Activated T-helper 1 cell treated with Interleukin-2 at 50 U/mL for 16 hours (primary cell): Measurements from ENCODE around the gene CDKAL1.
"Not testable (repeated sequence)": the region's sequence is repeated elsewhere in the genome, so short reads cannot be mapped to it uniquely, and the experiment has no call there.

ENCODE experiments used
- DNase-seq: peaks from one replicate; pipeline ENCODE4 v3.0.0-alpha.2; 2020; ENCODE audit warnings: low read depth

Gene CDKAL1

DNA sequence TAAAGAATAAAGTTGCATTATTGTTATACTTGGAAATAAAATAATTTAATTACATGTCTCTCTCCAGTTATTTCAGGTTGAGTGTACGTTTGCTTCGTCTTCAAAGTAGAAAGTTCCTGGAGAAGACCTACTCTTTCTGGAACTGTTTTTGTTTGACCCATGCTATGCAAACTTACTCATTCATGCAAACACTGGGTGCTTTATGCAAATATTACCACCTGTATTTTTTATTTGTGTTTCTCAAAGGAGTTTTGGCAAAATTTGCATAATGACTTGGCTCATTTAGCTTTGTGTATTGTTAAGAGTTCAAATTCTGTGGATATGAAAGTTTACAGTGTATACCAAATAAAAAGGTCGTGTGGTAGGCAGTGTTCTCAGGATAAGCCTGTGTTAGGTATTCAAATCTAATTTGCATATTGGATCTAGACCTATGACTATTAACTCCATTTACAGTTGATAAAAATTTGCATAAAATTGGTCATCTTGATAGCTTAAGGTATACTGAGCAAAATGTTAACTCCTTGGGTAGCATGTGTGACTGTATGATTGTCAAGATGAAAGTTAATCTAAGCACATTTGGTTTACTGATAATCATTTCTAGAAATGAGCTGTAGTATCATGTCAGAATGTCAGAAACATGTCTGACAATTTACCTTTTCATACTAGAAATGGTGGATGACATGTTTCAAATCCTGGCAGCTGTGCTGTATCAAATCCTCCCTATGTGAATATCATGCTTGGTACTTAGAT, 65.2 kb downstream of the CDKAL1 start:
- no peak for DNase-seq

DNA sequence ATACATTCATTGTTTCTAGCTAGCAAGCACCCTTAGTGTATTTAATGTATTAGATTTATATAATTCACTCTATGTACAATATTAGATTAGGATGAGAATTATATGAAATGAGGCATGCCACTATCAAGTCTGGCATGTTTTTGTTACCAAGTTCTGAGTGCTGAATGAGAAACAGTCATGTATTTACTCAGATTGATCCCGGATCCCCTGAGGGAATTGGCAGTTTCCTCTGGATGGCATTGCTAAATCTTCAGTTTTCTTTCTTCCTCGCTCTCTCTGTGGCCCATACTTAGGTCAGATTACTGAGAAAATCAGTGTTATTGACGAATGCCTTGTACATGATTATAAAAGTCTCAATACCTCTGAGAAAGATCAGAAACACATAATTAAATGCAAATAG, 66.6 kb downstream of the CDKAL1 start:
- DNase-seq, result no peak

DNA sequence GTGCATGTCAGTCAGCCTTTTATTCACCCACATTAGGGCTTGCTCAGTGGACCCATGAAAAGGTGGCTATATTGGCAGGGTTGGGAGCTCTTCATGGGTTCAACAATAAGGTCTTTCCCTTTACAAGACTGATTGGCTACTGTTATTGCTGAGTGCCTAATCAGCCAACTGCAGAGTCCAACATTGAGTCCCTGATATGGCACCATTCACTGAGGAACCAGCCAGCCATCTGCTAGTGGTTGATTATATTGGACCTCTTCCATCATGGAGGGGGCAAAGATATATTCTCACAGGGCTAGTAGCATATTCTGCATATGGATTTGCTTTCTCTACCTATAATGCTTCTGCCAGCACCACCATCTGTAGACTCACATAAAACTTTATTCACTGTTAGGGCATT, 69.9 kb downstream of the CDKAL1 start:
- no peak for DNase-seq

DNA sequence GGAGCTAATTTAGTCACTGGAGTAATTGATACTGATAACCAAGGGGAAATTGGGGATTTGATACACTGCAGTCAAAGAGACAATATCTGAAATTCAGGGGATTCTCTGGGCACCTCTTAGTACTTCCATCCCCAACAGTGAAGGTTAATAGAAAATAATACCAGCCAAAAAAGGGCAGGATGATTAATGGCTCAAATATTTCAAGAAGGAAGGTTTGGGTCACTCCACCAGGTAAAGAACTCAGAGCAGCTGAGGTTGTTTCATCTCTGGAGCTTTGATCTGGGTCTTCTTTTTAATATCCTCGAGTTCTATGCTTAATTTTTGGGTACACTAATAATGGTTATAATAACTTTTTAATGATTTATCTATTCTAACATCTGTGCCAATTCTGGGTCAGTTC, 70.8 kb downstream of the CDKAL1 start:
- DNase-seq, result no peak

DNA sequence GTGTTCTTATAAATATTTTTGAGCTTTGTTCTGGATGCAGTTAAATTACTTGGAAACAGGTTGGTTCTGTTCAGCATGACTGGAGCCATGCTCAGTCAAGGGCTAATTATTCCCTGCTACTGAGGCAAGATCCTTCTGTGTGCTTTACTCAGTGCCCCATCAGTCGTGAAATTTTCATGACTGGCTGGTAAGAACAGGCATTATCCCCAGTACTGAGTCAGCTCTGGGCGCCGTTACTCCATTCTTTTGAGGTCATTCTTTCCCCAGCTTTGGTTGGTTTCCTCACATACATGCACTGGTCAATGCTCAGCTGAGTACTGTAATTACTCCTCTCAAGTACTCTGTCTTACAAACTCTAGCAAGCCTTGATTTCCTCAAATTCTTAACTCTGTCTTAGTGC, 71.3 kb downstream of the CDKAL1 start:
- DNase-seq, result no peak

DNA sequence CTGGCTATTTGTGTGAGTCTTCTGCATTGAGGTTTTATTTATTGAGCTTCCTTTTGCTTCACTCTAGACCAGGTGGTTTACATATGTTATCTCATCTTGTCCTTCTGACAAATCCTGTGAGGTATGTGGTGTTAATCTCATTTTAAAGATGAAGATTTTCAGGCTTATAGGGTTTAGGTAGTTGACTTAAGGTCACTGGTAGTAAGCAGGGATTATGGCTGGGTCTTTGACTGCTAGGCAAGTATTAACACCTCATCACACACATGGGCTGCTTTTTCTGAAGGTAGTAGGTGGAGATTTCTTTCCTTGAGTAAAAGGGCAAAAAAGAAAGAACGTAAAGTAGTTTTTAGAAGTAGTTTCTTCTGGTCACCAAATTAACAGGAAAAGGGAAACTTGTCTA, 72.6 kb downstream of the CDKAL1 start:
- DNase-seq, result no peak

DNA sequence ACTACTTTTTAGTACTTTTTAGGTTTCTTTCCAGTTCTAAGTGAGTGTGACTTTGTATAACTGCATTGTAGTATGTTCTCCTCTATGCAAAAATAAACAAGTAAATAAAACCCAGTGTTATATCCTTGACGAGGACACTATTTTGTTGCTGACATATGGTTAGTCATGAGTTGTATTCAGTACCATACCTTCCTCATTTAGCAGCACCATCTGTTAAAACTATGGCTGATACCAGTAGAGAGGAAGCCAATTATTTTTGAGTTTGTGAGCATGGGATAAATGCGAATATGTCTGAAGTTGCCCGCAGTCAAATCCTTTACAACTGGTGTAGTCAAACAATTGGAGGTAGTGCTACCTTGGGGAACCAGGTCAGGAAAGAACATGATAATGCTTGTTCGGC, 74.1 kb downstream of the CDKAL1 start:
- no peak for DNase-seq

DNA sequence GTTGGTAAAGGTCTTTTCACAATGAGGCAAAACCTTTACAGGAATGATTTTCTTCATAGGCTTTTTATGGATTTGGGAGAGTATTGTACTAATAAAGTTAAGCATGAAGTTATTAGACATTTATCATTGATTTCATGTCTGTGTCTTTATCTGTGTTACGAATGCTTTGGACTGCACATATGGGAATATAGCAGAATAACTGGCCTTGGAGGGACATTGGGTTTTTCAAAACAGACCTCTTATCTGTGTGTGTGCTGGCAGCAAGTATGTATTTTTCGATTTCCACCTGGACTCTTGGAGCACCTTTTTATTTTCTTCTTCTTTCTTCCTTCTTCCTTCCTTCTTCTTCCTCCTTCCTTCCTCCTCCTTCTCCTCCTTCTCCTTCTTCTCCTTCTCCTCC, 74.6 kb downstream of the CDKAL1 start:
- no peak for DNase-seq

DNA sequence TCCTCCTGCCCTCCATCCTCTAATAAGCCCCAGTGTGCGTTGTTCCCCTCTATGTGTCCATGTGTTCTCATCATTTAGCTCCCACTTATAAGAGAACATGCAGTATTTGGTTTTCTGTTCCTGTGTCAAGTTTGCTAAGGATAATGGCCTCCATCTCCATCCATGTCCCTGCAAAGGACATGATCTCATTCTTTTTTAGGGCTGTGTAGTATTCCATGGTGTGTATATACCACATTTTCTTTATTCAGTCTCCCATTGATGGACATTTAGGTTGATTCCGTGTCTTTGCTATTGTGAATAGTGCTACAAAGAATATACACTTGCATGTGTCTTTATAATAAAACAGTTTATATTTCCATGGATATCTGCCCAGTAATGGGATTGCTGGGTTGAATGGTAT, 75.7 kb downstream of the CDKAL1 start:
- DNase-seq, result not testable (repeated sequence)

DNA sequence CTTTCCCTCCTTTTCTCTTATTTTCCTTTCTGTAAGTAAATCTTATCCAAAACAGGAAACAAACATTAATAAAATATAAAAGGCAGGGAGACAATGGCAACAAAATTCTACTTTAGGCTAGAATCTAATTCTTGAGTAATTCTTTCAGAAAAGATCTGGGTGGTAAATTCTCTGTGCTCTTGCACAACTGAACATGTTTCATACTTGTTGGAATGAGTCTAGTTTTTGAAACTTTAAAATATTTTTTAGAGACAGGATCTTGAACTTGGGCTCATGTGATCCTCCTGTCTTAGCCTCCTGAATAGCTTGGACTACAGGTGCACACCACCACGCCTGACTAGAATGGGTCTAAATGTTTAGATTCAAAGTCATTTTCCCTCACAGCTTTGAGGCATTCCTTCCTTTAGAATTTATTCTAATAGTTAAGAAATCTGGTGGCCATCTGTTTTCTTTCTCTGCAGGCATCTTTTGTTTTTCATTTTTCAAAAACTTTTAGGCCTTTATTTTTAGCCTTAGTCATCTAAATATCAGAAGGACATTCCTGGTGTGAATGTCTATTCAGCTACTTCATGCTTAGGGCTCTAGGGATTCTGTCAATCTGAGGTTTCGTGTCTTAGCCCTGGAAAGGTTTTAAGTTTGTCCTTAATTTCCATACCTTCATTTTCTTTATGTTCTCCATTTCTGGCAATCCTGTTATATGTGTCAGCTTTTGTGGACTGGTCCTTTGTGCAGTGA, 76.5 kb downstream of the CDKAL1 start:
- DNase-seq, result no peak

DNA sequence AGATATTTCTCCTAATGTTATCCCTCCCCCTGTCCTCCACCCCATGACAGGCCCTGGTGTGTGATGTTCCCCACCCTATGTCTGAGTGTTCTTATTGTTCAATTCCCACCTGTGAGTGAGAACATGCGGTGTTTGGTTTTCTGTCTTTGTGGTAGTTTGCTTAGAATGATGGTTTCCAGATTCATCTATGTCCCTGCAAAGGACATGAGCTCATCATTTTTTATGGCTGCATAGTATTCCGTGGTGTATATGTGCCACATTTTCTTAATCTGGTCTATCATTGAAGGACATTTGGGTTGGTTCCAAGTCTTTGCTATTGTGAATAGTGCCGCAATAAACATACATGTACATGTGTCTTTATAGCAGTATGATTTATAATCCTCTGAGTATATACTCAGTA, 83.3 kb downstream of the CDKAL1 start:
- not testable (repeated sequence) for DNase-seq

DNA sequence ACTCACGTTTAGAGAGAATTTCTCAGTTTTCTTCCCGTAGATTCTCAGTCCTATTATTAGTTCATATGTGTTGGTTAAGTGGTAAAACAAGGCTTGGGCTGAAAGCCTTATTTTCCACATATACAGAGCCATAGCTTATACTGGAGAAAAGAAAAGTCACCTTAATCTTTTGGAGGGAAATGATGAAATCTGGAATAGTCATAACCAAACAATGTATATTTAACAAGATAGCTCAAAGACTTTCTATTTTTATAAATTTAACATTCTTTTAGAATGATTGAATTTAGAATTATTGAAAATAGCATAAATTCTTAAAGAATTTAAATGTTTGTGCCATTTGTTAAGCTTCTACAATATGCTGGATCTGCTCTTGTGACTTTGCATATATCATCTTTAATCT, 85.8 kb downstream of the CDKAL1 start:
- no peak for DNase-seq

DNA sequence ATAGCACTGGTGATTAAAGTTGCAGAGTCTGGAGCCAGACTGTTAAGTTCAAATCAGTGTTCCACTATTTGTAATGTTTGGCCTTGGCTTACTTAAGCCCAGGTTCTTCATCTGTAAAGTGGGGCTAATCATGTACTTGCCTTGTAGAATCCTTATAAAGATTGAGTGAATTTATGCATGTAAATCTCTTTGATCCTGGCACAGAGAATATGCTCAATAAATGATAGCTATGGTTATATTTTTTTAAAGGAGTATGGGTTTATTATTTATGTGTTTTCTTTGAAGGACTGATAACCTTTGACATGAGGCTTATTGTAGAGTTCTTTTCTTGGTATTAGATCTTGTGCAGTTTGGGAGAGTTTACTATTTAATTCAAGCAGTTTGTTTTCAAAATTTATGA, 89.5 kb downstream of the CDKAL1 start:
- DNase-seq, result no peak

DNA sequence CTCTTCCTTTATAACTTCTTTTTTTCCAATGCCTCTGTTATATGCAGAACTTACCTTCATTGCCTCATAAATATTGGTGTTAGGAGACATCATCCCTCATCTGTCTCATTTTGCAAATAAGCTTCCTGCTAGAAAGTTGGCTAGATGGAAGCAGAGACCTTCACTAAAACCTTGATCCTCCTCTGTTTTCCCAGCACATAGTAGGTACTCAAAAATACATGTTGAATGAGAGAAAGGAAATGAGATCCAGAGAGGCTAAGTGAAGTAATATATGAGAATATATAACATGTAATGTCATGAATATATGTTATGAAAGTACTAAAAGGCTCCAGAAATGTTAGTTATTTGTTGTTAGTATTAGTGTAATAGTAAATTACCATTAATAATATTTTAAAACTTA, 91.9 kb downstream of the CDKAL1 start:
- DNase-seq, result no peak

DNA sequence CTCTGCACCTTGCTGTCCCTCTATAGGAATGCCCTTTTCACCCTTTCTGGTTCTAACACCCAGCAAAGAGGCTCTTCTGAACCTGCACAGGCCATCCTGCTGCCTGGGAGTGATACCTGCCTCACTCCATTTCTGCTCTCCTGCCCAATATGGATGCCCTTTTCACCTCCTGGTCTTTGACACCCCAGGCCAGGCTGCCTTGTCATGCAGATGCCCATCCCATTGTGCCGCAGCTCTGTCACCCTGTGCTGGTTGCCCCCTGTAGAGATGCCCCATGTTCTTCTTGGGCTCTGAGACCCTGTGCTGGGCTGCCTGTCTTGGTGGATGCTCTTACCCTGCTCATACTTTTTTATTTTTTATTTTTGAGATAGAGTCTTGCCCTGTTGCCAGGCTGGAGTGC, 95.3 kb downstream of the CDKAL1 start:
- no peak for DNase-seq

DNA sequence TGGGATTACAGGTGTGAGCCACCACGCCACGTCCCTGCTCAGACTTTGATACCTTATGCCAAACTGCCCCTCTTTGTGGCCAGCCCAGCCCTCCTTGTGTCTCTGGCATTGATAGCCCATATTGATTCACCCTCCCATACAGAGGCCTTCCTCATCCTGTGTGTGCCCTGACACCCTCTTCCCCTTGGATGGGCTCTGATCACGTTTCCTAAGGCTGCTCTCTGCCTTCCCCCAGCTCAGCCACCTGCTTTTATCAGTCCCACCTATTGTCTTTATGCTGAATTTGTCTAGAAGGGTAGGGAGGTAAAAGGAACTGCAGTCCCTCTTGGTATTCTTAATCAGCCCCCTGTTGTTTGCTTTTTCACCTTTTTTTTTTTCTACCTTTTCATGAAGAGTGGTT, 95.9 kb downstream of the CDKAL1 start:
- DNase-seq, result no peak

DNA sequence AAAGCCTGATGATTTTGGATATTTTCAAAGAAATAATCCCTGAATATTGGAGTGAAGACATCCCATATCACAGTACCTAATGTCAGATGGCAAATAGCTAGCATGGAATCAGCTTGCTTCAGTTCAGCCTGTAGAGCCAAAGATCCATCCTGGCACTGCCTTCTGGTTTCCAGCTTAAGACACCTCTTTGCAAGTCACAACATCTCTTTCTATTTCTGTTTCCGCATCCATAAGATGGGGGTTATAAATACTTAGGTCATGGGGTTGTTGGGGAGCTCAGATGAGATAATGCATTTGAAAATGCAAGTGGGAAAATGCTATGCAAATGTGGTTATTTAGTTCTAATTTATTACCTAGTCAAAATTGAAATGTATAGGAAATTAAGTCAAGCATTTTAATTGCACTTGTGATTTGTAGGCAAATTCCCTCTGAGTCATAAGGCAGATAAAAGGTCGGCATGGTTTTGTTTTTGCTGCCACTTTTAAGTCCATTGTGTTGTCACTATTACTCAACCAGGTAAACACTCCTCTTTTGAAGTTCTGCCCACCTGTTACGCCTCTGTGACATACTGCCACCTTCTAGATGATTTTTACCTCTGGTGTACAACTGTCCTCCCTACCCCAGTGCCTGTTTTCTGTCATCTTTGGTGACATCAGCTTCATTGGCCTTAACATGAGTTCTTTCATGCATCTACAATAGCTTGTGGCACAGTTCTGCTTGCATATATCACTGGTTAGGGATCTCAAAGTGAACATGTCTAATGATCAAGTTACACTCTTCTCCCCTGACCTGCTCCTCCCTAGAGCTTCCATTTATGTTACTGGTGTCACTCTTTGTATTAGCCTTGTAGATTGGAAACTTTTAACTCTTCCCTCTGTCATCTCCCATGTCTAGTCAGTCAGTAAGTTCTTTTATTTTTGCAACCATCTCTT, 96.6 kb downstream of the CDKAL1 start:
- no peak for DNase-seq

DNA sequence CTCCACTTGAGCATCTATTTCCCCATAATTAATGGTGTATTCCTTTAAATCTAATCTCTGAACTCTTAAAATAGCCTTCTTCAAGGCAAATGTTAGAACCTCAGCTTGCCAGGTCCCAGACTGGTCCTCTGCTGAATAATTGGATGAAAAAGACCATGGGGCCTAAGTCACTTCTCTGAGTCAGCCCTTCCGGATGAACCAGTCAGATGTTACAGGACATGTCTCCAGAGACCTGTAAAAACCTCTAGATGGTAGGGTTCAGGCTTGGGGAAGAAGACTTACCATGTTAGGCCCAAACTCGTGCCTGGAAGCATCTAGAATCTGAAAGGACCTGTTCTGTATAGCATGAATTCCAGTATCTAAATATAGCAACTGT, 97.3 kb downstream of the CDKAL1 start:
- no peak for DNase-seq

DNA sequence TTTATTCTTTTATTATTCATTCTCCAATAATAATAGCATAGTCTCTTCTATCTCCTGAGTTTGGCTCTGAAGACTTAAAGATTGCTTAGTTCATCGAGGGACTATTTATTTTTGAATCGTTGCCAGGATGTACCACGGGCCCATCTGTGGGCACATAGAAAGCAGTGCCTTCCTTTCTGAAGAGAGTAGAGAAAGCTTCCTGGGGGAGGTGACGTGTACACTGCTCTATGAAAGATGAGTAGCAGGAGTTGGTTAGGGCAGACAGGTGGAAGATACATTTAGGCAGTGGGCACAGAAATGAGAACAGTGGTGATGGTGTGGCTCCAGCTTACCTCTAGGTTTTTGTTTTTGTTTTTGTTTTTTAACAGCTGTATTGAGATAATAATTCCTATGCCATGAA, 98.4 kb downstream of the CDKAL1 start:
- DNase-seq, result no peak

DNA sequence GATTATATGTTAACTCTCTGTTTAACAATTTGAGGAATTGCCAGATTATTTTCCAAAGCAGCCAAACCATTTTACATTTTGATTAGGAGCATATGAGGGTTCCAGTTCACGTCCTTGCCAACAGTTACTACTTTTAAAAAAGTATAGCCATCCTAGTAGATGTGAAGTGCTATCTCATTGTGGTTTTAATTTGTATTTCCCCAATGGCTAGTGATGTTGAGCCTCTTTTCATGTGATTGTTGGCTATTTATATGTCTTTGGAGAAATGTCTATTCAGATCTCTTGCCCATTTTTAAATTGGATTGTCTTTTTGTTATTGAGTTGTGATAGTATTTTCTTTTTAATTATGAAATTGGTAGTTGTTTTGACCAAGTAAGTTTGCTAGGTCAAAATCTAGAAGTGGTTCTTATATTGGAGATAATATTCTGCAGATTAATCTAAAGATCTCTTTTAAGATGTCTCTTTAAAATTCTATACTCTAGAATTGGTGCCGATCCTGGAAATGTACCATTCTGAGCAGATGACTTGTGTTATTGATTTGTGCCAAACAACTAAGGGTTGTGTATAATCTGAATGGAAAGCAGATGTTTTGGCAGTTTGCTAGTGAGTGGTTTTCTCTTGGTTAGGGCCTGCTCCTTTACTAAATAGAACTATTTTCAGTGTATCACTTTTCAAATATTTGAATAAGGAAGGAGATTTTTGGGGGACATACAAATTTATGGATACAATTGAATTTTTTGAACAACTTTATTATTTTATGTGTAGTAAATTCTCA, 99.5 kb downstream of the CDKAL1 start:
- no peak for DNase-seq

DNA sequence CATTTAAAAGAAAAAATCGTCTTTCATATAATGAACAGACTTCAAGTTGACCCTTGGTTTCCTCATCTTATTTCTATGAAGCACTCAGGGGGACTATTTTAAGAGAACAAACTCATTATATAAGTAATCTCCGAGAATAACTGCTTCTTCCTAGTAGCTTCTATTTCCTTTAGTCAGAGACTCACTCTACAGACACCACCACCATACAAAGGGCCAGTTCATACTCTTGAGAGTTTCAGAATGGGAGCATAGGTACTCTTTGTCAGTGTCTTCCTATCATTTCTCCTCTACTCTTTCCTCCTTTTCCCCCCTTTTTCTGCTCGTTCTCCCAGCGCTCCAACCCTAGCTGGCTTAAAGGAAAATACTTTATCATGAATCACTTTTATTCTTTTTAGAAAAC, 104.9 kb downstream of the CDKAL1 start:
- no peak for DNase-seq

DNA sequence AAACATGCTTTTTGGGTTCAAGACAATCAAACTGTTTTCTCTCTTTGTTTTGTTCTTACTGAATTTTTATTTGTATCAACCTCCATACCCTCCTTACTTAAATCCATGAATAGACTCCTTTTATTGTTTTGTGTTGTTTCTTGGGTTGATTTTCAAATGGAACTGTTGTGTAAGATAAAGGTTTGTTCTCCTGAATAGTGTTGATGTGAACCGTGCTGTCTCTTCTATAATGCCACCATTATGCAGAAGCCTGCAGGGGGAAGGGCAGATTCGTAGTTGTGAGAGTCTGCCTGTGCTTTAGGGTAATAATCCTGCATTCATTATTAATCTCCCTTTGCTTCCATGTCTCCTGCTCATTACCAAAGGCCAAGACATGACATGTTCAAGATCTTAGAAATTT, 105.9 kb downstream of the CDKAL1 start:
- no peak for DNase-seq
